Left hindlimb (tissue), 1 donor: ENCODE results near the gene SARDH.
"Not testable (repeated sequence)": the region's sequence is repeated elsewhere in the genome, so short reads cannot be mapped to it uniquely, and the experiment has no call there.

Source experiments
- DNase-seq: peaks from one replicate; pipeline ENCODE4 v3.0.0-alpha.2; 2018

SARDH gene

GRCh38 chr9:133759146-133759900, 21.2 kb upstream of the SARDH start:
- DNase-seq: no peak

GRCh38 chr9:133758228-133758627, 20.1 kb upstream of the SARDH start:
- no peak for DNase-seq

DNA sequence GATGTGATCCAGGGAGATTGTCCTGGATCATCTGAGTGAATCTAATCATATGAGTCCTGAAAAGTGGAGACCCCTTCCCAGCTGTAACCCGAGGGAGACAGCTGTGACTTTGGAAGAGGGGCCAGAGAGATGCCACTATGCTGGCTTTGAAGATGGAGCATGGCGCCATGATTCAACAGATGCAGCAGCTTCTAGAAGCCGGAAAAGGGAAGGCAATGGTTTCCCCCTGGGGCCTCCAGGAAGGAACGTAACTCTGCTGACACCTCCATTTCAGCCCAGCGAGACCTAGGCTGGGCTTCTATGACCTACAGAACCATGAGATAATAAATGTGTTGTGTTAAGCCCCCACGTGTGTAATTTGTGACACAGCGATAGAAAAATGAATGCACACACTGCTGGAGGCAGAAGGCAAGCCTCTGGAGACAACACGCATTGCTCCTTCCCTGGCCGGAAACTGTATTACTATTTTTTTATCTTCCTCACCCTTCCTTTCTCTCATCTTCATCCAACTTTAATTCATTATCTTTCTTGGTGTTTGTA, 16.6 kb upstream of the SARDH start:
- no peak for DNase-seq

DNA sequence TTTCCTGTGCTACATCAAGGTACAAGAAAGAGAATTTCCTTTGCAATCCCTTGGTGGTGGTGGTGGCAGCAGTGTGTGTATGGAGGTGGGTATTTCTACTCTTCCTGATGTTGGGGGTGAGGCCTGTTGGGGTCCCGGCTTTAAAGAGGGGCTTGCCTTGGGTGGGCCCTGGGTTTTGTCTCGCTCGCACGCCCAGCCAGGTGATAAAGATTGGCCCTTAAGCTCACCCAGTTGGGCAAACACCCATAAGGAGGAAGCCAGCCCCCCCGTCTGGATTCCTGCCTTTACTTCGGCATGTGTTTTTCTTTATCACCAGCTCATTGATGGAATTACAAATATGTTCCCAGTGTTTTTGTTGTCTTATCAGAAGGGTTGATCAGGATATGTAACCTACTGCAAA, 16.0 kb upstream of the SARDH start:
- DNase-seq: no peak

DNA sequence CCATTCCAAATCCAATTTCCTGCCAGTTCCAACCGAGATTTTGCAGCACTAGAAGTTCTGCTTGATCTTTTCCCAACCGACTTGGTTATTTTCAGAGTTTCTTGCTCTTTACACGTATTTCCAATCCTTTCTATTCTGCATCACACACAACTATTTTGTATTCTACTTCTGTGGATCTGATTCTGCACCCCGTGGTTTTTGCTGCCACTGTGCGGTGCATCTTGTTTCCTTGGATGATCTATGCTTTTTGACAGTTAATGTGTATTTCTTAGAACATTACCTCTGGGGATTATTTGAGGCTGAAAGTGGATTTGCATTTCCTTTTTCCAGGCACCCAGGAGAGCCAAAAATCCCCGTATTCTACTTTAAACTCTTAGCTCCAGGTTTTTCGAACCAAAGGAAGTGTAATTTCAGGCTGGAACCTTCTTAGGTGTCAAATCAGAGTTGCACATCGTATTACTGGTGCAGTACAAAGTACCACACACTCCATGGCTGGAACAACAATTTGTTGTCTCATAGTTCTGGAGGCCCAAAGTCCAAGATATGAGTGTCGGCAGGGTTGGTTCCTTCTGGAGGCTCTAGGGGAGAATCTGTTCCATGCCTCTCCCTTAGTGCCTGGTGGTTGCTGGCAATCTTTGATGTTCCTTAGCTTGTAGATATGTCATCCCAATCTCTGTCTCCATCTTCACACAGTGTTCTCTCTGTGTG, 14.7 kb upstream of the SARDH start:
- no peak for DNase-seq

DNA sequence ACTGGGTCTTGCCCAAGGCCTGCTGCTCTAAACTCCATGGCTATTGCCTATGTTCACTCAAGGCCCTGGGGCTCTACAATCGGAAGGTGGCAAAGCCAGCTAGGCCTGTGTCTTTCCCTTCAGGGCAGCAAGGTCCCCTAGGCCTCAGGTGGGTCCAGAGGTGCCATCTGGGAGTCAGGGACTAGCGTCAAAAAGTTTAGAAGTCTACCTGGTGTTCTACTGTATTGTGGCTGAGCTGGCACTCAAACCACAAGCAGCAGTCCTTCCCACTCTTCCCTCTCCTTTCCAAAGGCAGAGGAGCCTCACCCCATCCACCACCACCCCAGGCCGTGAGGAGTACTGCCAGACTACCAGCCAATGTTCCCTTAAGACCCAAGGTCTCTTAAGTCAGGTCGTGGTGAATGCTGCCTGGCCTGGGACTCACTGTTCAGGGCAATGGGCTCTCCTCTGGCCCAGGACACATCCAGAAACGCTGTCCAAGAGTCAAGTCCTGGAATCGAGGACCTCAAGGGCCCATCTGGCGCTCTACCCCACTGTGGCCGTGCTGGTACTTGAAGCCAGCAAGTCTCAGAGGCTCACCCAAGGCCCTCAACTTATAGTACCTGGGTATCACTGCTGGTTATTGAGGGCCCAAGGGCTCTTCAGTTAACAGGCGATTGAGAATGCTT, 13.0 kb upstream of the SARDH start:
- DNase-seq: no peak

DNA sequence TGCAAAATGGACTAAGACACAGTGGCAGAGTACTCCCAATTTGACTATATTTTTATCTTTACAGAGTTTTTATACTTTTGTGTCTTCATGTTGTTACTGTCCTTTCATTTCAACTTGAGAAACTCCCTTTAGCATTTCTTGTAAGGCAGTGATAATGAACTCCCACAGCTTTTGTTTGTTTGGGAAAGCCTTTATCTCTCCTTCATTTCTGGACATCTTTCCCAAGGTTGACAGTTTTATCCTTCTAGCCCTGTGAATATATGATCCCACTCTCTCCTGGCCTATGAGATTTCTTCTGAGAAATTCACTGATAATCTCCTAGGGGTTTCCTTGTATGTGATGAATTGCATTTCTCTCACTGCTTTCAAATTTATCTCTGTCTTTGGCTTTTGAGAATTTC, 9.2 kb upstream of the SARDH start:
- DNase-seq: no peak

DNA sequence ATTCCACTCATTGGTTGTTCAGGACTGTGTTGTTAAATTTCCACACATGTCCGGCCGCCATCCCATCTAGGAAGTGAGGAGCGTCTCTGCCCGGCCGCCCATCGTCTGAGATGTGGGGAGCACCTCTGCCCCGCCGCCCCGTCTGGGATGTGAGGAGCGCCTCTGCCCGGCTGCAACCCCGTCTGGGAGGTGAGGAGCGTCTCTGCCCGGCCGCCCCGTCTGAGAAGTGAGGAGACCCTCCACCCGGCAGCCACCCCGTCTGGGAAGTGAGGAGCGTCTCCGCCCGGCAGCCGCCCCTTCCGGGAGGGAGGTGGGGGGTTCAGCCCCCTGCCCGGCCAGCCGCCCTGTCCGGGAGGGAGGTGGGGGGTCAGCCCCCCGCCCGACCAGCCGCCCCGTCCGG, 6.4 kb upstream of the SARDH start:
- DNase-seq: not testable (repeated sequence)

GRCh38 chr9:133742849-133743444, 4.8 kb upstream of the SARDH start:
- peak; percentile 76 for DNase-seq

DNA sequence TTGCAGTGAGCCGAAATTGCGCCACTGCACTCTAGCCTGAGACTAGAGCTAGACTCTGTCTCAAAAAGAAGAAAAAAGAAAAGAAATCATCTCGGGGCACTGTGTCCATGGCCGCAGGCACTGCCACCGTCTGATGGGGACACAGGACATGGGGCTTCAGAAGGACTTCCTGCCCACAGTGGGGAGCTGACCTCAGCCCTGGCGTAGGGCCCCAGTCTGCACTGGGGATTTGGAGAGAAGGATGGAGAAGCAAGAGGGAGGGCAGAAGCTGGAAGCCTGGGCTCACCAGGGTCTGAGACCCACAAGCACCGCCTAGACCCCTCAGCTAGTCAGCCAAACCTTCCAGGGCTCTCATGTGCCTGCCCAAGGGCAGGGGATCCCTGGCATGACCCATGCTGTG, 4.1 kb upstream of the SARDH start:
- DNase-seq: no peak

DNA sequence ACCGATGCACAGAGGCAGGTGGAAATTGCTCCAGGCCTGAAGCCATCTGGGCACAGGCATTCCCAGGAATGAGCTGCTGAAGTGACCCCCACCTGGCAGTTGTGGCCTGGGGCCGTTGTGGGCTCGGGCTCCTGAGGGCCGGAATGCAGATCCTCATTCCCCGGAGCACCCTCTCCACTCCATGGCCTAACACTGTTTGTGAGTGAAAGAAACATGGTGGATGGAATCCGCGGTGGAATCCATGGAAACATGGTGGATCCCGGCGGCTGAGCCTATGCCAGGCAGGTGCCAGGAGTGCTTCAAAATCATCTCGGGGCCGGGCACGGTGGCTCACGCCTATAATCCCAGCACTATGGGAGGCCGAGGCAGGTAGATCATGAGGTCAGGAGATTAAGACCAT, 3.6 kb upstream of the SARDH start:
- DNase-seq: no peak

DNA sequence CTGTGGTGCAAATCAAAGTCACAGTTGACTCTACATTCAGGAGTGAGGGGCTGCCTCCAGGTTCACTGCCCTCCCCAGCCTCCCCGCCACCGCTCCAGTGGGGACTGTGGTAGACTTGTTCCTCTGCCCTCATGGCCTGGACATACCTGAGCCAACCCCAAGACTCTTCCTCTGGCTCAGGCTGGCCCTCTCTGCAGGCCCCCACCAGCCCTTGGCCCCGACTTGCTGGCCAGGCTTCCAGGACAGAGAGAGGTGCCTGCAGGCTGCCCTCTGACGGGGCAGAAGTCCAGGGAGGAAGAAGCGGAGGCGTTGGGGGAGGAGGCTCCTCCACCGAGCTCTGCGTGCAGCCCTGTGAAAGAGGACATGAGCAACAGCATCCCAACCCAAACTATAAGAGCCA, 2.8 kb upstream of the SARDH start:
- no peak for DNase-seq

- no peak for DNase-seq
Measured at GRCh38 chr9:133739408-133740280, 1.5 kb upstream of the SARDH start.

- DNase-seq: no peak
Measured at GRCh38 chr9:133738640-133739225, 581 bp upstream of the SARDH start.

DNA sequence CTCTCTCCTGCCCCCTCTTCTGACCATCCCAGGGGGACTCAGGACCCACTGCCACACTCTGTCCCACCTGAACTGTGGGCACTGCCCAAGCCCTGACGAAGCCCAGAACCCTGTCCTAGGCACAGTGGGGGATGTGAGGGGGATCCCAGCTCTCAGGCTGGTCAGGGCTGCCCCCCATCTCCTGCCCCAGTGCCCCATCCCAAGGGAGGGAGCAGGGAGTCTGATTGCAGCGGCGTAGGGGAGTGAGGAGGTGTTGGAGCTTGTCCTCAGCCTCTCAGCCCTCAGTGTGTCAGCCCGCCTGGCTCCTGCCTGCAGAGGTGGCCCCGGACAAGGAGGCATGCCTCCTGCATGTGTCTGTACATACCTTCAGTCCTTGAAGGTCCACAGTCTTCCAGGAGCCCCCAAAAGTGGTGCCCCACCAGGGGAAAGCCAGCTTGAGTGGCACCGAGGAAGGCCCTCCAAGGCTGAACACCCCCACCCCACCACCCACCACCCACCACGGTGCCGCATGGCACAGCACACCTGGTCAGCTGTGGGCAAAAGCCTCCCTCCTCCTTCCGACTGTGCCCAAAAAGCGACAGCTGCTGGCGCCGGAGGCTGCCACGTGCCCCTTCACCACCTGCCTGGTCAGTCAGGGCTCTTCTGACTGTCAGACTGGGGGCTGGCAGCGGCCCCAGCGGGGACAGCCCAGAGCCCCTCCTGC, 930 bp downstream of the SARDH start:
- DNase-seq: peak; percentile 62

DNA sequence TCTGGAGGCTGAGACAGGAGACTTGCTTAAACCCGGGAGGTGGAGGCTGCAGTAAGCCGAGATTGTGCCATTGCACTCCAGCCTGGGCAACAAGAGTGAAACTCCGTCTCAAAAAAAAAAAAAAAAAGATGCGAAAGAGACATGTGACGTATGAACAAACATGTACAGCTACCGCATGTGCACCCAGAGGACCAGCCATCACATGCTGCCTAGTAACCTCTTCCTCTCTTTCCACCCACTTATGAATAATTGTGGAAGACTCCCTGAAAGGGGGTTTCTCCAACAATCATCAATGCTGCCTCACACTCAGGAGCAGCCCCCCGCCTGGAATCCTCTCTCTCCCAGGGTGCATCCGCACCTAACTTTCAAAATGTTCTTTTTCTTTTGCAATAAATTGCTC, 2.2 kb downstream of the SARDH start:
- no peak for DNase-seq

DNA sequence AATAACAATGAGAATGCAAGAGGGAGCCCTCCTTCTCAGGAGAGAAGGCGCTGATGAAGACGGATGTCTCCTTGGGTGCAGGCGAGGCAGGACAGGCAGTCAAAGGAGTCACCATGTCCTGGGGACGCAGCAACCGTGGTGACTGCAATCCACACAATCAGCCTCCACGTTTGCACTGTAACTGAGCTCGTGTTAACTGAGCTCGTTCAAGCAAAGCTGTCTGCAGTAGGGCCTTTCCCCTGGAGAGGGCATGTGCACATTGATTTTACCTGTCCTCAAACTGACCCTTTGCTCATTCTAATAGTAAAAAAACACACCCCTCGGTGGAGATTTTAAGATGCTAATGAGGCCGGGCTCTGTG, 2.8 kb downstream of the SARDH start:
- no peak for DNase-seq

DNA sequence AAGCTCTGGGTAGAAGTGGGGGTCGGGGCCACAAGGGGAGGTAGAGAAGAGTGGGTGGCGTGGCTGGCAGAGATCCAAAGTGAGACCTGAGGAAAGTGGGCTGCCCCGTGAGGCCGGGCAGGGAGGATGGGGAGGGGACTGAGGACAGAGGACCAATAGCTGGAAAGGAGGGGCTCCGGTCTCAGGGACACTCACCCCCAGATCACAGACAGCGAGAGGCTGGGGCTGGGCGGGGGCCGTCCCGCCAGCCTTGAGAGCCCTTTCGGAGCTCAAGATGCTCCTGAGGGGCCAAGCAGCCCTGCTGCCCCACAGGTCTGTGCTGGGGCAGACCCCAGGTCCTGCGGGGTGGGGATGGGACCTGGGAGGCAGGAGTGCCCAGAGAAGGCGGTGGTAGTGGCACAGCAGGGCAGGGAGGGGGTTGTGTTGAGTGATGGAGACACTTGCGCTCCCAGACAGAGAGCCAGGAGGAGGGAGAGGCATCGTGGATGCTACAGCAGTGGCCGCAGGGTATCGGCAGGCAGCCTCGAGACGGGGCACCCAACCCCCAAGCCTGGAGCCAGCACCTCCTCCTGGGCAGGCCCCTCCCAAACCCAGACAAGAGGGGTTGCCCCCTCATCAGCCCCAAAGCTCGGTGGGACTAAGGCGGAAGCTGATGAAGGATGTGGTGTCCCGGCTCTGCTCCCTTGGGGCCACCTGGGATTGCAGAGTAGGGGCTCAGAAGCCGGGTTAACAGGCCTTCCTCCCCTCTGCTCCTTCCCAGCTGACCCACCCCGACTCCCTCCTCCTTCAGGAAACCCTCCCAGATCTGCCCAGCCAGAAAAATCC, 3.4 kb downstream of the SARDH start:
- no peak for DNase-seq

DNA sequence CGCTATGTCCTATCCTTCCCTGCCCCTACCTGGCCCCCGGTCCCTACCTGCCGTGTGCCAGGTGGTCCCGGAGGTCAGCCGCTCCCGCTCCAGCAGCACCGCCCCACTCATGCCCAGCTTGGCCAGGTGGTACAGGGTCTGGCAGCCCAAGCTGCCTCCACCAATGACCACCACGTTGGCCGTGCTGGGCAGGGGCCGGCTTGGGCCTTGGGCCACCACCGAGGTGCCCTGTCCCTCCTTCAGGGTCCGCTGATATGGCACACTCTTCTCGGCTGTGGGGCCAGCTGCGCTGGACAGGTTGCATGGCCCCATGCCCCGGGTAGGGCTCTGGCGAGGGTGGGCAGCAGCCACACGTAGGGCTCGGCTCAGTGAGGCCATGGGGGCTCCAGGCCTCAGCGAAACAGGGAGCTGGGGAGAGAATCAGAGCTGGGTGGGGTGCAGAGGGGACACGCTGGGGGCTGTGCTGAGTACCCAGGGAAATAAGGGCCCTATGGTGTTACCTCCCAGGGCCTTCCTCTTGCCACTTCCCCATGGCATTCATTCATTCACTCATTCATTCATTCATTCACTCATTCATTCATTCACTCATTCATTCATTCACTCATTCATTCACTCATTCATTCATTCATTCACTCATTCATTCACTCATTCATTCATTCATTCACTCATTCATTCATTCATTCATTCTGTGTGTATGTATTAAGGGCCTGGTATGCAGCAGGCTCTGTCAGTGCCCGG, 4.2 kb downstream of the SARDH start:
- DNase-seq: no peak

GRCh38 chr9:133733421-133733795, 4.7 kb downstream of the SARDH start:
- DNase-seq: no peak
